Renal cortex interstitium (tissue), 11 donors: ENCODE data around the gene INPP5K. TPM values are rescaled to one million over a fixed set of nuclear protein-coding genes. Genes with fewer than 3 reads are reported as not detected.
"Not testable (repeated sequence)": the region's sequence is repeated elsewhere in the genome, so short reads cannot be mapped to it uniquely, and the experiment has no call there.

Experiments
- DNase-seq, 11 donors: peaks; one replicate each; pipeline ENCODE4 v3.0.0-alpha.2; 2013; ENCODE audit warnings: low read depth in 9 of 11, low spot score in 4 of 11; ENCODE audit errors: extremely low read depth in 1 of 11
- polyA plus RNA-seq, 3 donors: library from polyadenylated mRNA; unstranded; fragments of 120-200 nt; gene quantifications; one replicate each; pipeline ENCODE4 v1.2.1, GENCODE V29; 2013; ENCODE audit not compliant: insufficient read length in 3 of 3

The INPP5K gene
- polyA plus RNA-seq, 3 donors, result 17.3 to 25.1 (median 19.1) TPM

DNA sequence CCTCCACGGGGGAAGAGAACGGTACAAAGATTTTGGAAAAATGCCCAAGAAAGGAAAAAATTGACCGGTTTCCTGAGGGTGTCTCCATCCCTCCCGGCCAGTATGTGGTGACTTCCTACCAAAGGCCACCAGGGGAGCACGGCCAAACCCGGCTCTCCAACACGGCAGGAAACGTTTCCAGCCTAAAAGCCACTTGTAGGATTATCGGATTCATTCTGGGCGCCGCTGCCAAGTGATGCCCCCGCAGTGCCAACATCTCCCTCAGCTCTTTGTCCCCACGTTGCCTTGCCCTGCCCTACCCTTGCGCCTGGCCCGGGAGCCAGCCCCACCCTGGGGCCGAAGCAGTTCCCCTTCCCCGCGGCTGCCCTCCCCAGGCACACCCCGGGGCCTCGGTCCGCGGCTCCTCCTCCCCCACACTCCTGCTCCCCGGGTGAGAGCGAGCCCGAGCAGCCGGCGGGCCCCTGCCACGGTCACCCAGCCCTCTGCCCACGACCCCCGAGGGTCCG lies 61.1 kb downstream of the INPP5K start:
- peak in 6 of 11 donors; percentile 40 to 73 (median 62) for DNase-seq

DNA sequence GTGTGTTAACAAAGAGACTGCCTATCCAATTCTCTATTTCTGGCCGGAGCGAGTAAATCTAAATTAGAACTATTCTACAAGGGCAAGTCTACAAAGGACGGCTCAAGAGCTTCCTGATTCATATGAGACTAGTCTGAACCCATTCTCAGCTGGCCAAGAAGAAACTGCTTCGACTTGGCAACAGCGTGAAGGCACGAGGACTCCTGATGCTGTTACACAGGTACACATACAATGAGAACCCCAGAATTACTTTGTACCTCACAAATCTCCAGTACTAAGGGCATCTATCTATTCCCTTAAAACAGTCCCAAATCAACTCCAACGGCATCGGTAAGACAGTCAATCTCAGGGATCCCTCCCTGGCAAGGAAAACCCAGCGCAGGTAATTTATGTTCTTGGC lies 61.9 kb downstream of the INPP5K start:
- DNase-seq, result no peak

DNA sequence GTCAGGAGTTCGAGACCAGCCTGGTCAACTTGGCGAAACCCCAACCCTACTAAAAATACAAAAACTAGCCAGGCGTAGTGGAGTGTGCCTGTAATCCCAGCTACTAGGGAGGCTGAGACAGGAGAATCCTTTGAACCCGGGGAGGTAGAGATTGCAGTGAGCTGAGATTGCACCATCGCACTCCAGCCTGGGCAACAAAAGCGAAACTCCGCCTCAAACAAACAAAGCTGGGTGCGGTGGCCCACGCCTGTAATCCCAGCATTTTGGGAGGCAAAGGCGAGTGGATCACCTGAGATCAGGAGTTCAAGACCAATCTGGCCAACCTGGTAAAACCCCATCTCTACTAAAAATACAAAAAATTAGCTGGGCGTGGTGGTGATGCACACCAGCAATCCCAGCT lies 62.7 kb downstream of the INPP5K start:
- DNase-seq, result not testable (repeated sequence)

DNA sequence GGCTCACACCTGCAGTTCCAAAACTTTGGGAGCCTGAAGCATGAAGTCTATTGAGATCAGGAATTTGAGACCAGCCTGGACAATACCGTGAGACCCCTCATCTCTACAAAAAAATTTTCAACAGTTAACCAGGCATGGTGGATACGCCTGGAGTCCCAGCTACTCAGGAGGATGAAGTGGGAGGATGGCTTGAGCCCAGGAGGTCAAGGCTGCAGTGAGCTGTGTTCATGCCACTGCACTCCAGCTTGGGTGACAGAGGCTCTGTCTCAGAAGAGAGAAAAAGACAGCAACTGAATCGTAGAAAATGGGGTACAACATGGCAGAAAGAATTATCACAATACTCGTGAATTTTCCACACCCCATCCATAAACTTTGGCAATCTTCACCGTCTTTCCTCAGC lies 63.6 kb downstream of the INPP5K start:
- no peak for DNase-seq

DNA sequence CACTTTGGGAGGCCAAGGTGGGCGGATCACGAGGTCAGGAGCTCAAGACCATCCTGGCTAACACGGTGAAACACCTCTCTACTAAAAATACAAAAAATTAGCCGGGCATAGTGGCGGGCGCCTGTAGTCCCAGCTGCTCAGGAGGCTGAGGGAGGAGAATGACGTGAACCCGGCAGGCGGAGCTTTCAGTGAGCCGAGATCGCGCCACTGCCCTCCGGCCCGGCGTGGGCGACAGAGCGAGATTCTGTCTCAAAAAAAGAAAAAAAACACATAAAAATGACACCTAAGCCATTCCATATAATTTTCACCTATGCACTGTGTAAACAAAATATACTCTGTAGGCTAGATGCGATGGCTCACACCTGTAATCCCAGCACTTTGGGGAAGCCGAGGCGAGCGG lies 66.2 kb downstream of the INPP5K start:
- DNase-seq, result not testable (repeated sequence)

DNA sequence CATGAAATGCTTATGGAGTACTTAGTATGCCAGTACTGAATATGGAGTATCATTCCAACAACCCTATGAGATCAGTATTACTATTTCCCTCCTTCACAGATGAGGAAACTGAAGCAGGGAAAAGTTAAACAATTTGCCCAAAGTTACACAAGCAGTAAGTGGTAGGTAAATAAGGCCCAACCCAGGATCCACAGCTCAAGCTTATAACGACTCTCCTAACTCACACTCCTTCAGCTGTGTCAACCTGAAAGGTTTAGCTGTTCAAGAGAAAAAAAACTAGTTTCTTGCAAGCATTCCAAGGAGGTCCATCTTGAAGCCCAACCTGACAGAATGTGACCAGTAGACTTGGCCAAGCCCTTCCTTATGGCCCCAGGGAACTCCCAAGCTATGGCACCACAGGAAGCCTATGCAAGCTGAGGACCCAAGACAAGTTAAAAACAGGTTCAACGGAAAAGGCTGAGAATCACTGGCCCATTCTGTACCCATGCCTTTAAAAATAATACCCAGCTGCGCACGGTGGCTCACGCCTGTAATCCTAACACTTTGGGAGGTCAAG lies 66.9 kb downstream of the INPP5K start:
- no peak for DNase-seq

DNA sequence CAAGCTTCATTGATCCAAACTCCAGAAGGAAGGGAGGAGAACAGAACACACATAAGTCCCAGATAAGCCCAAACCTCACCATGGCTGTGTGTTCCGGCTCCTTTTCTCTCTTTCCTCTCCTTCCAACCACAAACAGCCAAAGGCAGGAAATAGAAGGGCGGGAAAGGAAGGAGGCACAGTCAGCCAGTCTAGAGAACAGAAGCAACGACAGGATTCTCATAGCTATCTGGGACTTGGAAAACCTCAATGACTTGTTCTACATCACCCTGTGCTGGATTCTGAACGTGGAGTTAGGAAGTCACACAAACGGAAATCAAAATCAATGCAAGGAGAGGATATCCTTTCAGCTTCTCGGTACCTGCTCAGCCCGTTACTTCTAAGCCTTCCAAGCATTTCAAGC lies 69.4 kb downstream of the INPP5K start:
- no peak for DNase-seq

DNA sequence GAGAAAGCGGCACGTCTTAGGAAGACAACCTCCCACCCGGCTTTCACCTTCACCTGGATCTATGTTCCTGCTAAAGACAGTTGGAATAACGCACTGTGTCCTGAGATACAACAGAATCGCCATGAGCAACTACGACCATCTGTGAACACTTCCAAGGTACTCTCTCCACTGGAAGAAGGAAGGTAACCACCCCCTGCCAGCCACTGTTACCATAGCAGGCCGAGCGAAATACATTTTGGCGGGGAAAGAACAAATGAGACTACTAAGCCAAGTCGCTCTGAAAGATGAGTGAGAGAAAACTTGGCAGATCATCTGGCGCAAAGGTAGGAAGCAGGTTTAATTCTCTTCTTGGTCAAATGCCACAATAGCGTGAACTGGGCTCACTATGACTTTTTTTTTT lies 70.2 kb downstream of the INPP5K start:
- no peak for DNase-seq

DNA sequence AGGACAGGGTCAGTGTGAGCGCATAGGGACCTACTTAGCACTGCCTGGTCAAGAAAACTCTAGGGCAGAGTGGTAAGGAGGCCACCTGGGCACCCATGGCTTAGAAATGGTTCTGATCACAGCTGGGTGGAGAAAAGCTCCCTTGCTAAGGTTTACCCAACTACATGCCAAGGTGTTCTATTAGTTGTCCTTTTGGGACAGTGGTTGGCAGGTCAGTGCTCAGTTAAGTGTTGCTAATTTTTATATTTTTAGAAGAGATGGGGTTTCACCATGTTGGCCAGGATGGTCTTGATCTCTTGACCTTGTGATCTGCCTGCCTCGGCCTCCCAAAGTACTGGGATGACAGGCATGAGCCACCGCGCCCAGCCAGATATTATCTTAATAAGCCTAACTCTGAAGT lies 70.7 kb downstream of the INPP5K start:
- DNase-seq, result not testable (repeated sequence)

Other genes with a start within 250 kb of the INPP5K start
- gene BHLHA9, start 246.2 kb downstream of the INPP5K start, polyA plus RNA-seq, result not detected
- not detected for gene TRARG1, start 236.9 kb downstream of the INPP5K start, polyA plus RNA-seq
- gene YWHAE, start 116.4 kb downstream of the INPP5K start, polyA plus RNA-seq, result 1,000 to 10,000 TPM in 2 of 3 donors, 100 to 1,000 TPM in 1; 895 to 1,204 (median 1,099) TPM
- gene CRK, start 60.4 kb downstream of the INPP5K start, polyA plus RNA-seq, result 10 to 100 TPM; 55.6 to 63.7 (median 60.4) TPM
- gene MYO1C, start 23.9 kb downstream of the INPP5K start, polyA plus RNA-seq, result 10 to 100 TPM; 52.4 to 81.2 (median 68.2) TPM
- 10 to 100 TPM; 75.8 to 89.2 (median 82.7) TPM for gene PITPNA, start 46.2 kb upstream of the INPP5K start, polyA plus RNA-seq
- 10 to 100 TPM; 25.5 to 35.8 (median 28.1) TPM for gene SLC43A2, start 112.2 kb upstream of the INPP5K start, polyA plus RNA-seq
- 1 to 10 TPM; 5.0 to 8.4 (median 7.6) TPM for gene SCARF1, start 129.1 kb upstream of the INPP5K start, polyA plus RNA-seq
- 1 to 10 TPM; 3.0 to 5.1 (median 4.3) TPM for gene RILP, start 133.3 kb upstream of the INPP5K start, polyA plus RNA-seq
- 100 to 1,000 TPM; 303 to 353 (median 312) TPM for gene PRPF8, start 168.3 kb upstream of the INPP5K start, polyA plus RNA-seq
- gene TLCD2, start 193.8 kb upstream of the INPP5K start, polyA plus RNA-seq, result 1 to 10 TPM; 5.5 to 6.5 (median 6.2) TPM
- 10 to 100 TPM; 12.9 to 20.6 (median 19.1) TPM for gene WDR81, start 208.1 kb upstream of the INPP5K start, polyA plus RNA-seq
- gene SERPINF2, start 226.3 kb upstream of the INPP5K start, polyA plus RNA-seq, result 100 to 1,000 TPM in 1 of 3 donors, 10 to 100 TPM in 2; 78.3 to 101 (median 98.9) TPM
- gene SERPINF1, start 245.4 kb upstream of the INPP5K start, polyA plus RNA-seq, result 100 to 1,000 TPM; 222 to 235 (median 232) TPM